NCI-H2081 (cell line): ENCODE measurements around the gene BPIFB4.
"Not testable (repeated sequence)": the region's sequence is repeated elsewhere in the genome, so short reads cannot be mapped to it uniquely, and the experiment has no call there.

Source experiments
- DNase-seq, 2 experiments: peaks; one replicate each; lab custom pipeline; 2025; lab: John Stamatoyannopoulos, UW

The BPIFB4 gene

DNA sequence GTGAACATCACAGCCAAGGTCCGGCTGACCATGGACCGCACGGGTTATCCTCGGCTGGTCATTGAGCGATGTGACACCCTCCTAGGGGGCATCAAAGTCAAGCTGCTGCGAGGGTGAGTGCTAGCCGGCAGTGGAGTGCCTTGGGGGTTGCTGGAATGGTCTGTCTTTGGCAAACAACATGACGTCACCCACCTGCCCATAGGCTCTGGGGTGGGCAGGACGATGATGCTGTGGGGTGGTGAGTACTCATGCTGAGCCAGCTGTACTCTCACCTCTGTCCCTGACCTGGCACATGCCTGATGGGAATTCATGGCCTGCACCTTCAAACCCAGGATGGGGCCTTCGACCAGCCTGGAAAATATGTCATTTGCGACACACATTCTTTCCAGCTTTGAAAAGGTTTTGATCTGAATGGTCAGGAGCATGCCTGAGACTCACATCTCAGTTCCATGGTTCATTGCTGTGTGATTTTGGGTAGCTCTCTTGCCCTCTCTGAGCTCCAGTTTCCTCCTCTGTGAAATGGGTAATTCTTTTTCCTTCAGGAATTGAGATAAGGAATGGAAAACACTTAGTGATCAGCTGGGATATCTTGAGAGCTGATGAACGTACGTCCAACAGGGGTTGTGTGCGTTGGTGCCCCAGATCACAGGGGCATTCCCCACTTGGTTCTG, 6.7 kb downstream of the BPIFB4 start:
- no peak for DNase-seq

DNA sequence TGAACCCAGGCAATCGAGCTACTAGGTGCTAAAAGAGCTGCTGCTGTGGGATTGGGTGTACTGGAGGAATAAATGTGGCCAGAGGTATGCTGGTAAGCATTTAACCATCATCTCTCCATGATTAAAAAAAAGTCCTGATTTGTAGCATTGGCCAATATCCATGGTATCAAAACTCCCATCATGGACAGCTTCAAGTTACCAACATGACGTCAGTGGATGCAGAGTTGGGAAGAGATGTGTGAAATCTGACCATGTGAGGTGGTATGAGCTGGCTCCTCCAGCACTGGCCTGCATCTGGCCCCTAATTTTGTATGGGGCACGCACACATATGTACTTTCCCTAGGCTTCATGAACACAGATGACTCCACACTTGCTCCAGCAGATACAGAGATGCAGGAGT, 11.7 kb downstream of the BPIFB4 start:
- no peak for DNase-seq

GRCh38 chr20:33091693-33092092, 12.2 kb downstream of the BPIFB4 start:
- DNase-seq: no peak

DNA sequence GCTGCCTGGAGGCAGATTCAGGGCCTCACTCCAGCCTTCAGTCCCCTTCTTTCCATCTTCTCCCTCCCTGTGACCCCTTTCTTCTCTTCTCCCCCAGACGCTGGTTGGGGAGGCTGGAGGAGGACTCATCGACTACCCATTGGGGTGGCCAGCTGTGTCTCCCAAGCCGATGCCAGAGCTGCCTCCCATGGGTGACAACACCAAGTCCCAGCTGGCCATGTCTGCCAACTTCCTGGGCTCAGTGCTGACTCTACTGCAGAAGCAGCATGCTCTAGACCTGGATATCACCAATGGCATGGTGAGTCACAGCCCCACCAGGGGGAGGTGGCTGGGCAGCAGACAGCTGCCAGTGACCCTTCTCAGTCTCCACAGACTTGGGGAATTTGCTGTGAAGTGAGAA, 12.9 kb downstream of the BPIFB4 start:
- no peak for DNase-seq

- no peak for DNase-seq
Measured at GRCh38 chr20:33093074-33093473, 13.6 kb downstream of the BPIFB4 start.

DNA sequence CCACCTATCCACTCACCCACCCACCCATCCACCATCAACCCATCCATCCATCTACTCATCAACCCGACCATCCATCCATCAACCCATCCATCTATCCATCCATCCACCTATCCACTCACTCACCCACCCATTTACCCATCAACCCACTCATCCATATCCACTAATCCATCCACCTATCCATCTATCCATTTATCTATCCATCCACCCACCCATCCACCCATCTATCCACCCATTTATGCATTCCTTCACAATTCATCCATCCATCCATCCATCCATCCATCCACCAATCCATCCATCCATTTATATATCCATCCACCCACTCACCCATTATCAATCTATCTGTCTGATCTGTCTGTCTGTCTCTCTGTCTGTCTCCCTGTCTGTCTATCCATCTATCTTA, 14.1 kb downstream of the BPIFB4 start:
- no peak for DNase-seq

DNA sequence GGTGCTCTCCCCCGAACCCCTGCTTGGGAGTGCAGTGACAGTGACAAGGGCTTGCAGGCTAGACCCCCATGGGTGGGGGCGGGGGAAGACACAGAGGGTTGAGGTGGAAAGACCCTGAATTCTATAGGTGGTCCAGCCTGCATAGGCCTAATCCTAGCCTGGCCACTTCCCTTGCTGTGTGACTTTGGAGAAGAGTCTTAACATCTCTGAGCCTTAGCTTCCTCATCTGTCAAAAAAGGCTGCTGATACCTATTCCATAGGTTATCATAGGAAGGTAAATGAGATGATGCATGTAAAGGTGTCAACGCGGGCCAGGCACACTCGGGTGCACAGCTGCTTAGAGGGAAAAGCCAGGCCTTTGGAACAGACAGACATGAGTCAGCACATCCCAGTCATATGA, 15.8 kb downstream of the BPIFB4 start:
- DNase-seq: no peak

GRCh38 chr20:33095902-33096584, 16.6 kb downstream of the BPIFB4 start:
- DNase-seq: peak; percentile 59 to 75

DNA sequence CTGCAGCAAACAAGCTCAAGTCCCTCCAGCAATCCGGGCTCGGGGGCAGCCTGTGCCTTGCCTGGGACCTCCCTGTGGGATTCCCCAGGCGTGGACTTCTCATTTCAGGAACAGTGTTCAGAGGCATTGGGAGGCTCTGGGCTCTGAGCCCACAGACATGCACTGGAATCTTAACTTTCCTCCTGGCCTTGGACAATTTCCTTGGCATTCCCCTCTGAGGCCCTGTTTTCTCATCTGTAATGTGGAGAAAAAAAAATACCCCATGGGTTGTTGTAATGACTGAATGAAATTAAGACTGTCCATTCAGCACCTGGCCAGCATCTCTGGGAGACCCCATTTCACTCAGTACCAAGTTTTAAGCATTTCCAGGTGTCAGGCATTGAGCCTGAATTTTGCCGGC, 17.6 kb downstream of the BPIFB4 start:
- no peak for DNase-seq

GRCh38 chr20:33099843-33100538, 20.5 kb downstream of the BPIFB4 start:
- no peak for DNase-seq

GRCh38 chr20:33103556-33103955, 24.1 kb downstream of the BPIFB4 start:
- no peak for DNase-seq

DNA sequence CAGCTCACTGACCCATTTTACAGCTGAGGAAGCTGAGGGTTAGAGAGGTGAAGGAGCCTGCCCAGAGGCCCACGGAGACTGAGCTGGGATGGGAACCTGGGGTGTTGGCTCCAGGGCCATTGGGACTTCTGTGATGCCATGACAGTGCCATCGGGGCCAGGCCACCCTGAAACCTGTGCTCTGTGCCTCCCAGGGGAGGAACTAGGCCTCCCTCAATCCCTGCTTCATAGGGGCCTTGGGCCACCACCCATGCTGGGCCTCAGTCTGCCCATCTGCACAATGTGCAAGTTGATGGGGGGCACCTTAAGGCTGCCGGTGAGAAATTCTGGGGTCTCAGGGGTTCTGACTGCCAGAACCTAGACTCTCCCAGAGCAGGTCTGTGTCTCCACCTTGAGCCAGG, 24.9 kb downstream of the BPIFB4 start:
- no peak for DNase-seq

DNA sequence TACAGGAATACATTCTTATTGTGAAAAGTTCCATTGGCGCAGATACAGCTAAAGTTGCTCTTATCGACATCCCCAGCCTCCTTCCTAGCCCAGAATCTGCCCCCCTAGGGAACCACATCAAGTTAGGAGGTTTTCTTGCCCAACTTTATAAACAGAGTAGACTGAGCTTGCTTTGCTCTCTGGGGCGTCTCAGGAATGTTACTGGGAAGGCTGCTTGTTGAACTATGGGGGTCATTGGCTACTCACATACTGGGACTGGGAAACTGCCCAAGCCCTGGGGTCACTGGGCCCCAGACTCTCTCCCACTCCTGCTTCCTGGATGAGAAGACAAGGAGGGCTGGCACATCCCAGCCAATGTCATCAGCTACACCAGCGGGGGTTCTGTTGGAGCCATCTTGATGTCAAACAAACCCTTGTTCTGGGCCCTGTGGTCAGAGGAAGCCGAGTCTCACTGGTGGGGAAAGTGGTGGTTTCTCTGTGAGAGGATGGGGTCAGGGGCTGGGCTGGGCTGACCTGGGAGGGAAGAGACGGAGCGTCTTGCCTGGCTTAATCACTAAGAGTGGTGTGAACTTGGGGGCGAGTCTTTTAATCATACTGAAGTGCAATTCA, 26.0 kb downstream of the BPIFB4 start:
- DNase-seq: no peak

GRCh38 chr20:33106058-33106620, 26.7 kb downstream of the BPIFB4 start:
- DNase-seq: peak in 1 of 2 experiments; percentile 50

- no peak for DNase-seq
Measured at GRCh38 chr20:33108661-33109060, 29.2 kb downstream of the BPIFB4 start.

- no peak for DNase-seq
Measured at GRCh38 chr20:33110147-33110825, 30.8 kb downstream of the BPIFB4 start.

DNA sequence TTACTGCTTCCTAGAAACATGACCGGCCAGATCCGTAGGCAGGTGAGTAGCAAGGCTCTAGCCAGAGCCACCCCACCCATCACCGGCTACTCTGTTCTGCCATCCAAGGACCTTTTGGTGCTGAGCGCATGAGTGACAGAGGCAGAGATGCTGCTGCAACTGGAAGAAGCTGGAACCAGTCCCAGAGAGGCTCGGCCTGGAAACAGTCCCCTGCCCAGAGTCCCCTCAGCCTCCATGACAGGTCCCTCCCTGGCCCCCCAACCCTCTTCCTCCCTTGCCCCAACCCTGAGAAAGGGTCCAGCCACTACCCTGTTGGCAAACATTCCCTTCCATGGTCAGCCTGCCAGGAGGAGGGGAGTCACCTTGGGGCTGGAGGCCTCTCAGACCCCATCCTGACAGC, 31.9 kb downstream of the BPIFB4 start:
- no peak for DNase-seq

- DNase-seq: no peak
Measured at GRCh38 chr20:33112547-33113386, 33.3 kb downstream of the BPIFB4 start.

- DNase-seq: no peak
Measured at GRCh38 chr20:33113387-33113908, 34.0 kb downstream of the BPIFB4 start.

GRCh38 chr20:33115501-33115900, 36.1 kb downstream of the BPIFB4 start:
- DNase-seq: not testable (repeated sequence)
